Activated CD8-positive, alpha-beta memory T cell treated with anti-CD3 and anti-CD28 coated beads for 36 hours (primary cell): ENCODE measurements around the gene ANKRD65. TPM values are rescaled to one million over a fixed set of nuclear protein-coding genes. Genes with fewer than 3 reads are reported as not detected.

Experiments used
- CTCF ChIA-PET: fragments of 350-600 bp; sonication (Branson Sonifier 250); formaldehyde crosslinking; loops from one replicate; lab custom pipeline; 2021; ENCODE audit warnings: antibody characterized with exemption; lab: Charles Lee
- POLR2A ChIA-PET: fragments of 350-600 bp; sonication (Branson Sonifier 250); formaldehyde crosslinking; loops from one replicate; lab custom pipeline; 2021; ENCODE audit warnings: antibody characterized with exemption; lab: Charles Lee
- total RNA-seq, 2 experiments: library from RNA; stranded (reverse); gene quantifications; one replicate each; pipeline ENCODE4 v1.2.3, GENCODE V29; 2021

The ANKRD65 gene
- total RNA-seq, 2 experiments from 2014 or later: not detected

DNA sequence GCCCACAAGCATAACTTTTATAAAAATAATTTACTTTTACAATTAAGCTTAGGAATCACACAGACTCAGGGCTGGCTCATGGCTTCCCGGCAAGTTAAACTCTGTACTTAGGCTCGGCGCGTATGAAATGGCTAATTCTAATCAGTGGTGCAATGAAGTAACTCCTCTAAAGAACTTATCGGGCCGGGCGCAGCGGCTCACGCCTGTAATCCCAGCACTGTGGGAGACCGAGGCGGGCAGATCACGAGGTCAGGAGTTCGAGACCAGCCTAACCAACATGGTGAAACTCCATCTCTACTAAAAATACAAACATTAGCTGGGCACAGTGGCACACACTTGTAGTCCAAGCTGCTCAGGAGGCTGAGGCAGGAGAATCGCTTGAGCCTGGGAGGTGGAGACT, 51.0 kb downstream of the ANKRD65 start:
- ChIA-PET POLR2A (interaction anchor here (0.6 to 1.0 kb wide), 2 partner anchors 133 to 357 kb away, joined by 3 to 5 read pairs; partner anchors contain the start of gene ISG15), CTCF (interaction anchor here (1.3 to 3.6 kb wide), 2 partner anchors 15 to 22 kb away, joined by 3 to 14 read pairs; partner anchors contain the start of gene DVL1)

Other genes with a start within 250 kb of the ANKRD65 start
- not detected for gene TTLL10, start 247.4 kb downstream of the ANKRD65 start, total RNA-seq
- gene TNFRSF18, start 214.7 kb downstream of the ANKRD65 start, total RNA-seq: 10 to 100 TPM; 79.2 to 80.8 TPM
- 100 to 1,000 TPM; 152 to 154 TPM for gene TNFRSF4, start 207.1 kb downstream of the ANKRD65 start, total RNA-seq
- gene SDF4, start 189.3 kb downstream of the ANKRD65 start, total RNA-seq: 100 to 1,000 TPM; 142 to 147 TPM
- gene B3GALT6, start 189.0 kb downstream of the ANKRD65 start, total RNA-seq: 10 to 100 TPM; 22.4 to 23.0 TPM
- 1 to 10 TPM in 1 of 2 experiments, under 1 TPM in 1; 0.96 to 1.2 TPM for gene C1QTNF12, start 174.6 kb downstream of the ANKRD65 start, total RNA-seq
- 10 to 100 TPM; 76.5 to 80.1 TPM for gene UBE2J2, start 147.4 kb downstream of the ANKRD65 start, total RNA-seq
- gene SCNN1D, start 140.8 kb downstream of the ANKRD65 start, total RNA-seq: 1 to 10 TPM; 3.1 to 4.7 TPM
- gene ACAP3, start 113.3 kb downstream of the ANKRD65 start, total RNA-seq: 10 to 100 TPM; 33.6 to 38.3 TPM
- 10 to 100 TPM; 31.7 to 34.2 TPM for gene PUSL1, start 112.7 kb downstream of the ANKRD65 start, total RNA-seq
- gene INTS11, start 96.6 kb downstream of the ANKRD65 start, total RNA-seq: 100 to 1,000 TPM; 124 to 125 TPM
- 10 to 100 TPM; 15.6 to 16.0 TPM for gene CPTP, start 96.5 kb downstream of the ANKRD65 start, total RNA-seq
- gene TAS1R3, start 90.0 kb downstream of the ANKRD65 start, total RNA-seq: under 1 TPM; 0.17 to 0.27 TPM
- 10 to 100 TPM; 43.8 to 45.2 TPM for gene DVL1, start 71.9 kb downstream of the ANKRD65 start, total RNA-seq
- gene MXRA8, start 62.7 kb downstream of the ANKRD65 start, total RNA-seq: under 1 TPM; 0.29 to 0.55 TPM
- gene AURKAIP1, start 46.1 kb downstream of the ANKRD65 start, total RNA-seq: 100 to 1,000 TPM; 164 to 167 TPM
- gene CCNL2, start 21.9 kb downstream of the ANKRD65 start, total RNA-seq: 100 to 1,000 TPM; 110 to 112 TPM
- 100 to 1,000 TPM; 191 to 196 TPM for gene MRPL20, start 14.0 kb downstream of the ANKRD65 start, total RNA-seq
- gene VWA1, start 14.4 kb upstream of the ANKRD65 start, total RNA-seq: 1 to 10 TPM in 1 of 2 experiments, under 1 TPM in 1; 0.89 to 1.2 TPM
- 1 to 10 TPM; 1.0 to 1.3 TPM for gene ATAD3C, start 28.4 kb upstream of the ANKRD65 start, total RNA-seq
- gene ATAD3B, start 50.5 kb upstream of the ANKRD65 start, total RNA-seq: 10 to 100 TPM; 82.9 to 93.1 TPM
- 10 to 100 TPM; 92.8 to 97.5 TPM for gene ATAD3A, start 90.9 kb upstream of the ANKRD65 start, total RNA-seq
- gene TMEM240, start 119.3 kb upstream of the ANKRD65 start, total RNA-seq: under 1 TPM in 1 of 2 experiments, not detected in 1; 0.48 TPM
- gene SSU72, start 153.6 kb upstream of the ANKRD65 start, total RNA-seq: 100 to 1,000 TPM; 121 to 126 TPM
- 1 to 10 TPM; 3.0 to 3.2 TPM for gene FNDC10, start 178.9 kb upstream of the ANKRD65 start, total RNA-seq
- gene MIB2, start 194.2 kb upstream of the ANKRD65 start, total RNA-seq: 10 to 100 TPM; 40.5 to 41.3 TPM
- gene MMP23B, start 210.9 kb upstream of the ANKRD65 start, total RNA-seq: 1 to 10 TPM; 2.1 to 2.7 TPM
- 10 to 100 TPM; 41.1 to 44.3 TPM for gene CDK11B, start 237.7 kb upstream of the ANKRD65 start, total RNA-seq